ENCODE results near the gene ACSL3.

DNA sequence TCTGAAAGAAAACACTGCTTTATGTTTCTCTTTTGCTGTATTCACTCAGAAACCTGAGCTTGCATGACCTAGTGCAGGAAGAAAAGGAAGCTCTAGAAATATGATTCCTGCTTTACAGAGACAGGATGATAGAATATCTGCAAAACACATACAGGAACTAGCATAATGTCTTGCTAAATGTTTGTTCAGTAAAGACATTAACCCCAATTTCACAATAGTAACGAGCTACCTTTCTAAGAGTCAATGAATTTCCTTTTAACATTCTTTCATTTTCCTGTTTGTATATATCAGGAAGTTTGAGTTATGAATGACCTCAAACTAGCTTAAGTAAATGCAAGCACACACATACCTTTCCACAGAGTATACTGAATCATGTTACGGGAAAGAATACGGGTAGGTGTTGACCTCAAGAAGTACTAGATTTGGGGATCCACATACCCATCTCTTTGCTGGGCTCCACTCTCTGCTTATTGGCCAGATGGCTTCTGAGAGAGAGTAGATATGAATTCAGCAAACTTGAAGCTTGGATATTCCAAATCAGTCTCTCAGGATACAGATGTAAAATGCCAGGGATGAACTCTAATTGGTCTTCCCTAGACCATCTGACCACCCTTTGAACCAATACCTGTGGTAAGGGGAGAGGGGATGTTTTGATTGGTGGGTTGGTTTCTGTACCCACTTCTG, 18.2 kb upstream of the ACSL3 start:
- TF ChIP-seq POLR2A (IDR thresholded peaks at IDR 0.05) (no peak), EP300 (IDR thresholded peaks at IDR 0.05) (no peak), POLR2AphosphoS5 (IDR thresholded peaks at IDR 0.05) (no peak)
- TF ChIP-seq, protein P1, sequence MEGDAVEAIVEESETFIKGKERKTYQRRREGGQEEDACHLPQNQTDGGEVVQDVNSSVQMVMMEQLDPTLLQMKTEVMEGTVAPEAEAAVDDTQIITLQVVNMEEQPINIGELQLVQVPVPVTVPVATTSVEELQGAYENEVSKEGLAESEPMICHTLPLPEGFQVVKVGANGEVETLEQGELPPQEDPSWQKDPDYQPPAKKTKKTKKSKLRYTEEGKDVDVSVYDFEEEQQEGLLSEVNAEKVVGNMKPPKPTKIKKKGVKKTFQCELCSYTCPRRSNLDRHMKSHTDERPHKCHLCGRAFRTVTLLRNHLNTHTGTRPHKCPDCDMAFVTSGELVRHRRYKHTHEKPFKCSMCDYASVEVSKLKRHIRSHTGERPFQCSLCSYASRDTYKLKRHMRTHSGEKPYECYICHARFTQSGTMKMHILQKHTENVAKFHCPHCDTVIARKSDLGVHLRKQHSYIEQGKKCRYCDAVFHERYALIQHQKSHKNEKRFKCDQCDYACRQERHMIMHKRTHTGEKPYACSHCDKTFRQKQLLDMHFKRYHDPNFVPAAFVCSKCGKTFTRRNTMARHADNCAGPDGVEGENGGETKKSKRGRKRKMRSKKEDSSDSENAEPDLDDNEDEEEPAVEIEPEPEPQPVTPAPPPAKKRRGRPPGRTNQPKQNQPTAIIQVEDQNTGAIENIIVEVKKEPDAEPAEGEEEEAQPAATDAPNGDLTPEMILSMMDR (IDR thresholded peaks at IDR 0.05), result no peak

Measured in sigmoid colon (tissue), 4 donors.